ENCODE results near the gene IGF1R.
A peak's percentile ranks its signal among the peaks of the same experiment; 100 is the strongest.

The IGF1R gene

DNA sequence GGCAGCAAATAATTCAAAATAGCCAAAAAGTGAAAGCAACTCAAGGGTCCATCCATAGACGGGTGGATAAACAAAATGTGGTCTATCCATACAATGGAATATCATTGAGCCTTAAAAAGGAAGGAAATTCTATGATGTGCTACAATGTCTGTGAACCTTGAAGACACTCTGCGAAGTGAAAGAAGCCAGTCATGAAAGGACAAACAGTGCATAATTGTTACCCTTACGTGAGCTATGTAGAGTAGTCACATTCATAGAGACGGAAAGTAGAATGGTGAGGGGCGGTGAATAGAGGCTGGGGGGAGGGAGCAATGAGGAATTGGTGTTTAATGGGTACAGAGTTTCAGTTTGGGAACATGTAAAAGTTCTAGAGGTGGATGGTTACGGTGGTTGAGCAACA, 18.1 kb downstream of the IGF1R start:
- no peak overlapping the region for H3K9ac ChIP-seq
- no peaks in the 10 kb centered on the region for H3K27me3 ChIP-seq
- H3K9me3 ChIP-seq (replicated peaks in 1 of 11) = no peaks in the 10 kb centered on the region
- no peak overlapping the region for H3K4me3 ChIP-seq
- peaks cover 89 to 100% (median 100%) of the 10 kb centered on the region in 11 experiments for H4K20me1 ChIP-seq
- peak overlapping the region in 2 of 11 experiments; percentile 1 to 9; a peak in 2 of 22 replicates for H3K27ac ChIP-seq
- TF ChIP-seq Cebpa-rat (IDR thresholded peaks at IDR 0.05) = no peak
- peak overlapping the region; percentile 35 to 84 (median 47); a peak in 19 of 22 replicates for H3K4me2 ChIP-seq
- H3K4me1 ChIP-seq = peaks cover 76 to 100% (median 99%) of the 10 kb centered on the region in 10 experiments
- peaks cover 0 to 86% (median 54%) of the 10 kb centered on the region in 11 experiments; a peak in 17 of 22 replicates for H3K36me3 ChIP-seq

DNA sequence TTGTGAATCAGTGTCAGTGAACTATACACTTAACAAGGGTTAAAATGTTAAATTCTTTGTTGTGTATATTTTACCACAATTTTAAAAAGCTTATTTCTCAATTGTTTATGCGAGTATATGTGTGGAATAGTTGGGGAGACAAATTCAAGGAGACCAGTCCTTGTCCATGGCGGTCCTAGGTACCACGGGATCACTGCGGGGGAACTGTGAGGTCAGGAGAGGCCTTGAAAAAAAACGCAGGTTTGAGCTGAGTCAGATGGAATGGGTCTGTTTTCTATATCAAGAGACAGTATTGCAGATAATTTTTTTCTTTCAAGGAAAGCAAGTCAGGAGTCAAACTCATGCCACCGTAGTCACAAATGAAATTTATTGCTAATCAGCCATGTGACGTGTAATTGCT, 18.5 kb downstream of the IGF1R start:
- no peaks in the 10 kb centered on the region for H3K9me3 ChIP-seq (replicated peaks in 1 of 11)
- H3K9ac ChIP-seq = no peak overlapping the region
- peaks cover 87 to 100% (median 100%) of the 10 kb centered on the region in 11 experiments for H4K20me1 ChIP-seq
- no peak overlapping the region for H3K4me3 ChIP-seq
- no peak for TF ChIP-seq Cebpa-rat (IDR thresholded peaks at IDR 0.05)
- peak overlapping the region in 1 of 11 experiments; percentile 9; a peak in 1 of 22 replicates for H3K27ac ChIP-seq
- peaks cover 0 to 86% (median 53%) of the 10 kb centered on the region in 11 experiments; a peak in 17 of 22 replicates for H3K36me3 ChIP-seq
- no peaks in the 10 kb centered on the region for H3K27me3 ChIP-seq
- H3K4me2 ChIP-seq = peak overlapping the region in 9 of 11 experiments; percentile 40 to 70 (median 49); a peak in 14 of 22 replicates
- H3K4me1 ChIP-seq = peaks cover 80 to 100% (median 99%) of the 10 kb centered on the region in 10 experiments

DNA sequence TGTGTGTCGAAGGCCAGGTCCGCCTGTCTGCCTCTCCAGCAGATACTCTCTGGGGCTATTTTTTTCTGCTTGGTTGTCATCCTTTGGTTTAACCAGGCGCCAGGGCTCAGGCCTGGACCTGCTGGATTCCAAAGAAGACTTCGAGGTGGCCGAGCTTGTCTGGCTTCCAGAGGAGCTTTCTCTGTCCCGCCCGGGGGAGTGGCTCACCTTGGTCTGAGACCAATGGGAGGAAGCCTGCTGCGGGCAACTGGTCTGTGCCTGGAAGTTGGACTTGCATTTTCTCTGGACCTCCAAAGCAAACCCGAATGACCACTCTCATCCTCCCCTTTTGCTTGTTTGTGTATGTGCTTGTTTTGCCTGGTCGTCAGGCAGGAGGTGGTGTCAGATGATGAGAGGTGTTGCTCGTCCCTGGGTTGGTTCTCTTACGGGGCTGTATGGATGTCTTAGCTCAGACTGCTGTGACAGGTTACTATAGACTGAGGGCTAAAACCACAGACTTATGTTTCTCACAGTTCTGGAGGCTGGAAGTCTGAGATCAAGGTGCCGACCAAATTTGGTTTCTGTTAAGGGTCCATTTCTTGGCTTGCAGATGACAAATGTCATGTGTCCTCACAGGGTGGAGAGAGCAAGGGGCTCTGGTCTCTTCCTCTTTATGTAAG, 19.3 kb downstream of the IGF1R start:
- H3K4me2 ChIP-seq = peak overlapping the region; percentile 45 to 71 (median 60)
- peak overlapping the region in 6 of 11 experiments; percentile 17 to 58 (median 48); a peak in 8 of 22 replicates for H3K27ac ChIP-seq
- peaks cover 84 to 100% (median 91%) of the 10 kb centered on the region in 10 experiments for H3K4me1 ChIP-seq

DNA sequence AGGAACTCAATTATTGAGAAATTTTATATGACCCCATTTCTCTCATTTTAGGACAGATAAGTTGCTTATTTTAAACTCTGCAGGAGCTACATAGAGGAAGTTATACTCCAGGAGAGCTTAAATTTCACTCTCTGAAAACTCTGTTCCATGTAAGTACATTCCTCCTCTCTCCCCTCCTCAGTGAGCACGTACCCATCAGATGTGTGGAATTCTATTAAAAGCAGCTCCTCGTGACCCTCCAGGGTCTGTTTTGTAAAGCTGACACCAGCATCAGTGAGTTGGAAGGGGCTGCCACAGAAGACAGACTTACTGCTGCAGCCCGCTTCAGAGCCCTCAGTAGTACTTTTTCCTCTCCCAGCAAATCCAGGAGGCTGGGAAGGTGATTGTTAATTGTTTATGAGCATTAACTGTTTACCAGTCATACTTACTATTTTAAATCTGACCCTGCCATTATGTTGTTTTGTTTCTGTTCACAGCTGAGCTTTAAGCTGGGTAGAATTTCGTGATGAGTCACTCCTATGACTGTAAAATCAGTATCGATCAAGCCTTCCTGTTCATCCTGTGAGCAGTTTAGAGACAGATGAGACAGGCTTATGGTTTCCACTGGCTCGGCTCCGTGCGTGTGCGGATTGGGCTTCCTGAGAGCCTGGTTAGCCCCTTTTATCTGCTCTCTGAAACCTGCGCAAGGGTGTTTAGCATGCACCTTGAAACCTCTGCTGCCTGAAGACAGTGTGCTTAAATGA, 20.4 kb downstream of the IGF1R start:
- H3K27me3 ChIP-seq = no peaks in the 10 kb centered on the region
- H3K4me3 ChIP-seq = no peak overlapping the region
- no peak for TF ChIP-seq Cebpa-rat (IDR thresholded peaks at IDR 0.05)
- peak overlapping the region in 9 of 11 experiments; percentile 17 to 58 (median 47); a peak in 15 of 22 replicates for H3K27ac ChIP-seq
- peak overlapping the region in 3 of 11 experiments; percentile 29 to 46 (median 40); a peak in 4 of 22 replicates for H3K9ac ChIP-seq
- H3K4me1 ChIP-seq = peaks cover 75 to 93% (median 87%) of the 10 kb centered on the region in 10 experiments
- H3K36me3 ChIP-seq = peaks cover 0 to 79% (median 46%) of the 10 kb centered on the region in 11 experiments; a peak in 17 of 22 replicates
- no peaks in the 10 kb centered on the region for H3K9me3 ChIP-seq (replicated peaks in 1 of 11)
- peak overlapping the region; percentile 45 to 71 (median 60) for H3K4me2 ChIP-seq
- peaks cover 74 to 100% (median 100%) of the 10 kb centered on the region in 11 experiments for H4K20me1 ChIP-seq

More for the DNA sequence above, 19.3 kb downstream of the IGF1R start:
- TF ChIP-seq Cebpa-rat (IDR thresholded peaks at IDR 0.05) = no peak
- no peaks in the 10 kb centered on the region for H3K27me3 ChIP-seq
- H4K20me1 ChIP-seq = peaks cover 78 to 100% (median 100%) of the 10 kb centered on the region in 11 experiments
- H3K4me3 ChIP-seq = no peak overlapping the region
- H3K9ac ChIP-seq = no peak overlapping the region
- no peaks in the 10 kb centered on the region for H3K9me3 ChIP-seq (replicated peaks in 1 of 11)
- H3K36me3 ChIP-seq = peaks cover 0 to 86% (median 49%) of the 10 kb centered on the region in 11 experiments; a peak in 17 of 22 replicates

DNA sequence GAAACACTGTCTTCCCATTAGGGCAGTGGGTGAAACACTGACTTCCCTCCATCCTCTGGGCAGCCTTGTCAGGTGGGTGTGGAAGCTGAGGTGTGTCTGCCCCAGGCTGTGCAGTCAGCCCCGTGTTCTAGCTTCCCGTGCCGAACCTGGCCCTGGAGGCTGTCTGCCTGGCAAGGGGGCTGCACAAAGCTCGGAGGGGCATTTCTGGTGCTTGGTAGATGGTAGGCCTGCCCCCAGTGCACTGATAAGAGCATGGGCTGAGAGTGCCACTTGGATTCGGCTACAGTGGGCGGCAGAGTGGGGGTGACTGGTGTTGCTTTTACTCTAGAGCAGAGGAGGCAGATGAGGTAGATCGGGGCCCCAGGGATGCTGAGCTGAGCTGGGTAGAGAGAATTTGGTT, 21.3 kb downstream of the IGF1R start:
- Histone ChIP-seq H3K4me1 (peaks cover 66 to 87% (median 80%) of the 10 kb centered on the region in 10 experiments), H3K27ac (peak overlapping the region in 5 of 11 experiments; percentile 8 to 58 (median 47); a peak in 5 of 22 replicates), H3K36me3 (peaks cover 0 to 72% (median 46%) of the 10 kb centered on the region in 11 experiments; a peak in 17 of 22 replicates), H3K4me2 (peak overlapping the region; percentile 45 to 71 (median 60); a peak in 20 of 22 replicates), H3K27me3 (no peaks in the 10 kb centered on the region), H3K4me3 (no peak overlapping the region), H4K20me1 (peaks cover 72 to 100% (median 100%) of the 10 kb centered on the region in 11 experiments), H3K9me3 (replicated peaks in 1 of 11) (no peaks in the 10 kb centered on the region), H3K9ac (no peak overlapping the region)
- no peak for TF ChIP-seq Cebpa-rat (IDR thresholded peaks at IDR 0.05)

DNA sequence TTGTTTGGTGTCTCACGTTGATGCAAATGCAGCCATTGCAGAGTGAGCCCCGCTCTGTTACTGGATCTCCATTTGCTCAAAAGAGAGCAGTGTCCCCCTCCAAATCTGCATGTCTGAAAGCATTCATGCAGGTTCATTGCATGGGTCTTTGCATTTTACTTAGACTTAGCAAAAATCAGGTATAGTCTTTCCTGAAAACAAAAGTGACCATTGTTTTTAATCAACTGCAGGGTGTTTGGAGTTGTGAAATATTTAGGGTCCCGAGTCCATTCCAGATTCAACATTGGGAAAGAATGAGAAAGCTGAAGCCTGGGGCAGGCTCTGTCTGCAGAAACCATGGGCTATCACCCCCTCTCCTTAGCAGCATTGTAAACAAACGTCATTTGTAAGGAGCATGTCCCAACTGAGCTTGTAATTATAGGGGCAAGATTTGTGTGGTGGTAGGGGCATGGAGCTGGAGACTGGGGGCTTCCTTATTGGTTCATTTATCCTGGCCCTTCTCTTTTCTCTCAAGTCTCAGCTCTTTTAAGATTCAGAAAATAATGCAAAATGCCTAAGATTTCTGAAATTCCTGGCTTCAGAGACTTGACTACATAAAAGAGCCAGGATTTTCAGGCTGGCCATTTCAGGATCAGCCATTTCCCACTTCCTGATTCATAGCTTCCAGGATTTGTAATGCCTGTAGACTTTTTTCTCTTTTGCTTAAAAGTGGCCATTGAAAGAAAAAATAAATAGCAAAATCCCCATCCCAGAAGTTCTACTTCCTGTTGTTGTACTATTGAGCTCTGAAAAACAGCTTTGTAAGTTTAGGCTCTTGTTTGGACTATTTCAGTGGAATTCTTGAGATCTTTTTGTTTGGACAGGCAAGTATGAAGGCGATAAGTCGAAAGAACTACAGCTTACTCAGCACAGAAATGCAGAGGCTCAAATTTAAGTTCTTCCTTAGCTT, 23.0 kb downstream of the IGF1R start:
- no peak for TF ChIP-seq Cebpa-rat (IDR thresholded peaks at IDR 0.05)
- H3K9ac ChIP-seq = no peak overlapping the region; a peak in 1 of 22 replicates

DNA sequence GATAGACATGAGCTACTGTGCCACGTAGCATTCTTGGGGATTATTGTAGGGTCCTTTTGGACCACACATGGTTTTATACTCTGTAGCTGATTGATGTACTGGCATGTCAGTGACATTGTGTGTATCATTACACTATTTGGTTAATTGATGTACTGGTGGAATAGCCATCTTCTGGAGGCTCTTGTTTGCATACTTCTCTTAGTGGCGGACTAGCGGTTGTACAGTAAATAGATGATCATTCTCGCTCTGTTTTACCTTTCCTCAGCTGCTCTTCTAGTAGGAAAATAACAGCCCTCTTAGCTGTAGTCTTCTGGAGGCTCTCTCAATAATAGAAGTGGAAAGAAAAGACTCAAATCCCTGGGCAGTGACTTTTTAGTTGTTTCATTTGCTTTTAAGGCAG, 24.8 kb downstream of the IGF1R start:
- peaks cover 40 to 61% (median 51%) of the 10 kb centered on the region in 10 experiments for H3K4me1 ChIP-seq
- H3K4me2 ChIP-seq = 0 out of 22 replicates have a peak overlapping the region, but pooled peaks of 2 of the 11 experiments have one; percentile 0 to 10
- H3K9me3 ChIP-seq (replicated peaks in 1 of 11) = peaks cover 0 to 13% (median 5%) of the 10 kb centered on the region in 11 experiments; a peak in 6 of 22 replicates
- no peak overlapping the region for H3K27ac ChIP-seq
- peaks cover 52 to 100% (median 100%) of the 10 kb centered on the region in 11 experiments for H4K20me1 ChIP-seq
- TF ChIP-seq Cebpa-rat (IDR thresholded peaks at IDR 0.05) = no peak
- H3K9ac ChIP-seq = no peak overlapping the region
- H3K4me3 ChIP-seq = no peak overlapping the region
- H3K27me3 ChIP-seq = no peaks in the 10 kb centered on the region
- peaks cover 0 to 81% (median 53%) of the 10 kb centered on the region in 11 experiments; a peak in 17 of 22 replicates for H3K36me3 ChIP-seq

More for the DNA sequence above, 23.0 kb downstream of the IGF1R start:
- Histone ChIP-seq H3K9me3 (replicated peaks in 1 of 11) (peaks cover 0 to 7% (median 0%) of the 10 kb centered on the region in 11 experiments; a peak in 2 of 22 replicates), H3K27ac (peak overlapping the region in 4 of 11 experiments; percentile 0 to 37 (median 22); a peak in 4 of 22 replicates), H3K4me2 (peak overlapping the region in 7 of 11 experiments; percentile 0 to 70 (median 47); a peak in 10 of 22 replicates), H3K4me3 (no peak overlapping the region), H3K27me3 (no peaks in the 10 kb centered on the region), H3K36me3 (peaks cover 0 to 77% (median 46%) of the 10 kb centered on the region in 11 experiments; a peak in 17 of 22 replicates), H4K20me1 (peaks cover 56 to 100% (median 100%) of the 10 kb centered on the region in 11 experiments), H3K4me1 (peaks cover 49 to 73% (median 63%) of the 10 kb centered on the region in 10 experiments)

Data from BLaER1 treated with 17β-estradiol and CSF1 and Interleukin-3, amounts not matched to agents 10 nM and 100 nM (cell line).